Thoracic aorta (tissue), 2 donors: ENCODE data around the gene TCF7. TPM values are rescaled to one million over a fixed set of nuclear protein-coding genes. Genes with fewer than 3 reads are reported as not detected.
A peak's percentile ranks its signal among the peaks of the same experiment; 100 is the strongest.

Experiments
- ATAC-seq: fragments of 150-250 bp; one replicate; pipeline ENCODE4 v1.8.0; 2017; ENCODE audit warnings: low read depth; ENCODE audit not compliant: insufficient number of reproducible peaks, low FRiP score
- DNase-seq: peaks from one replicate; pipeline ENCODE4 v3.0.0-alpha.2; 2020; ENCODE audit warnings: low spot score
- H3K27ac ChIP-seq, 2 donors: fragments of 200-600 bp; sonication (generic); 1 replicate in 1 of 2; 2 replicates in 1 of 2; pipeline ENCODE4 v1.5.1; 2016; ENCODE audit warnings: mild to moderate bottlenecking in 2 of 2, moderate library complexity in 2 of 2
- H3K27me3 ChIP-seq: fragments of 200-600 bp; sonication (generic); replicated peaks from 2 replicates; pipeline ENCODE4 v1.6.0; 2016; ENCODE audit warnings: mild to moderate bottlenecking; ENCODE audit not compliant: insufficient read depth
- H3K36me3 ChIP-seq: fragments of 200-600 bp; sonication (generic); one replicate; pipeline ENCODE4 v1.5.1; 2016
- H3K4me1 ChIP-seq, 2 donors: fragments of 200-600 bp; sonication (generic); 1 replicate in 1 of 2; 2 replicates in 1 of 2; pipeline versions ENCODE4 v1.5.1 to v1.6.0; 2016; ENCODE audit warnings: low read depth in 2 of 2, mild to moderate bottlenecking in 1 of 2; ENCODE audit not compliant: control insufficient read depth in 1 of 2
- H3K4me3 ChIP-seq: fragments of 200-600 bp; sonication (generic); 2 replicates; pipeline ENCODE4 v1.5.1; 2016; ENCODE audit warnings: mild to moderate bottlenecking
- H3K9me3 ChIP-seq: fragments of 200-600 bp; sonication (generic); 2 replicates; pipeline ENCODE4 v1.5.1; 2016
- CTCF ChIP-seq: fragments of 200-600 bp; sonication (generic); IDR thresholded peaks from one replicate; pipeline ENCODE4 v1.5.1; 2019; ENCODE audit warnings: antibody characterized with exemption
- total RNA-seq, 2 donors: library from RNA; depleted of rRNA; stranded (reverse); fragments of >200 nt; gene quantifications; one replicate each; pipeline versions ENCODE4 v1.1.0 to v1.2.3, GENCODE V29; 2016

Gene TCF7
- total RNA-seq, 2 donors from 2014 or later: 0.54 to 2.1 TPM

- no peak overlapping the region for H3K4me3 ChIP-seq
- peak; percentile 92 for TF ChIP-seq CTCF
- no peaks in the 10 kb centered on the region for H3K4me1 ChIP-seq
- H3K9me3 ChIP-seq: no peaks in the 10 kb centered on the region
- no peak overlapping the region for H3K27ac ChIP-seq
- DNase-seq (peak; percentile 8), ATAC-seq (no peak)
- no peaks in the 10 kb centered on the region for H3K36me3 ChIP-seq
- no peaks in the 10 kb centered on the region for H3K27me3 ChIP-seq
Observed at GRCh38 chr5:134184155-134185135, 70.0 kb downstream of the TCF7 start.

DNA sequence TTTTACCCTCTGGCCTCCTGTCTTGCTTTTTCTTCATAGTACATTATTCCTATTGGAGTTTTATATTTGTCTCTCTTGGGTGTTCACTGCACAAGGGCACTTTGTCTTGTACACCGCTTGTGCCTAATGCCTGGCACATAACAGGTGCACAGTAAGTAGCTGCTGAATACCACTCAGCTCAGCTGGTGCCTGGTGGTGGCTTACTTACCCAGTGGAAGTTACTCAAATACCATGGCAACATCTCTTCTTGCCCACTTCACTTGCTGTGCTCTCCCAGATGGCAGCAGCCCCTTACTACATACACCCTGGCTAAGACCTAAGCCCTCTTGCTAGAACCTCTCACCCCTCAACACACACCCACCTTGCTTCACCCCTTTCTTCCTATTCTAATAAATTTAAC is 73.6 kb downstream of the TCF7 start:
- Histone ChIP-seq H3K27ac (no peak overlapping the region), H3K36me3 (no peaks in the 10 kb centered on the region), H3K4me3 (no peak overlapping the region), H3K4me1 (no peaks in the 10 kb centered on the region), H3K9me3 (no peaks in the 10 kb centered on the region), H3K27me3 (no peaks in the 10 kb centered on the region)
- no peak for DNase-seq
- ATAC-seq: no peak
- TF ChIP-seq CTCF: no peak

DNA sequence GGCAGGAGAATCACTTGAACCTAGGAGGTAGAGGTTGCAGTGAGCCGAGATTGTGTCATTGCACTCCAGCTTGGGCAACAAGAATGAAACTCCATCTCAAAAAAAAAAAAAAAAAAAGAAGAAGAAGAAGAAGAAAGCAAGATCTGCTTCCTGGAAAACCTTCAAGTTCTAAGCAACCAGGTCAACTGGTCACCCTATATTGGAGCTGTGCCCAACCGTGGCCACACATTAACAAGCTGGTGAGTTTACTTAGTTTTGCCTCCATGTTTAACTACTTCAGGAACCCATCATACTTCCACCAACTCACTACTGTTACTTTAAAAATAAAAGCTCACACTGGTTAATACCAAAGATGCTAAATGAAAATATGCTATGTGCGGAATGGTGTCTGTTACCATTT is 74.5 kb downstream of the TCF7 start:
- Histone ChIP-seq H3K27ac (no peak overlapping the region), H3K36me3 (no peaks in the 10 kb centered on the region), H3K4me3 (no peak overlapping the region), H3K4me1 (no peaks in the 10 kb centered on the region), H3K9me3 (no peaks in the 10 kb centered on the region), H3K27me3 (no peaks in the 10 kb centered on the region)
- no peak for TF ChIP-seq CTCF
- no peak for DNase-seq
- no peak for ATAC-seq

DNA sequence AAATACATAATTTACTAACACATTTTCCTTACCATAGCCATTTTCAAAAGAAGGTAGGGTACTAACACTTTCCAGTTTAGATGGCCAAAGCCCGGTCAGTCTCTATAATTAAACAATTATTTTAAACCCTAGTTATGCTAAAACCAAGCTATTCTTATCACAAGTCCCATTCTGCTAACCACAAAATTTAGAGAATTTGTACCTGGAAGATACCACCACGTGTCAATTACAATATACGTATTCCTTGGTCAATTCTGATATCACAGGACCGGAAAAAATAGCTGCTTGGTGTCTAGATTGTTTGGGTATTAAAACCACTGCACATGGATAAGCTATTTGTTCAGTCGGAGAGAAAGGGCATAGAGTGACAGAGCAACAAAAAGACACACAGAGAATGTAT is 81.2 kb downstream of the TCF7 start:
- no peaks in the 10 kb centered on the region for H3K27me3 ChIP-seq
- H3K4me3 ChIP-seq: no peak overlapping the region
- no peaks in the 10 kb centered on the region for H3K9me3 ChIP-seq
- no peak for TF ChIP-seq CTCF
- H3K27ac ChIP-seq: no peak overlapping the region
- ATAC-seq (no peak), DNase-seq (no peak)
- H3K36me3 ChIP-seq: peaks cover 26% of the 10 kb centered on the region
- H3K4me1 ChIP-seq: no peaks in the 10 kb centered on the region

Other genes starting within 250 kb of the TCF7 start
- gene C5orf15, start 146.1 kb upstream of the TCF7 start, total RNA-seq: 10 to 100 TPM; 39.5 to 56.1 TPM
- gene VDAC1, start 109.7 kb upstream of the TCF7 start, total RNA-seq: 100 to 1,000 TPM in 1 of 2 donors, 10 to 100 TPM in 1; 77.0 to 112 TPM
- 100 to 1,000 TPM; 206 to 236 TPM for gene SKP1, start 62.3 kb downstream of the TCF7 start, total RNA-seq
- 100 to 1,000 TPM in 1 of 2 donors, 10 to 100 TPM in 1; 53.9 to 145 TPM for gene PPP2CA, start 111.4 kb downstream of the TCF7 start, total RNA-seq